HG03457 (cell line): ENCODE measurements around the gene ZNF490.

Experiments used
- ATAC-seq: cut with Tn5 transposase; IDR thresholded peaks from one replicate; pipeline ENCODE4 v1.9.1; 2021; ENCODE audit warnings: moderate number of reproducible peaks; ENCODE audit not compliant: unreplicated experiment

ZNF490 gene

GRCh38 chr19:12546068-12546467 is 64.5 kb downstream of the ZNF490 start:
- no peak for ATAC-seq

- no peak for ATAC-seq
Observed at GRCh38 chr19:12545267-12545666, 65.3 kb downstream of the ZNF490 start.

DNA sequence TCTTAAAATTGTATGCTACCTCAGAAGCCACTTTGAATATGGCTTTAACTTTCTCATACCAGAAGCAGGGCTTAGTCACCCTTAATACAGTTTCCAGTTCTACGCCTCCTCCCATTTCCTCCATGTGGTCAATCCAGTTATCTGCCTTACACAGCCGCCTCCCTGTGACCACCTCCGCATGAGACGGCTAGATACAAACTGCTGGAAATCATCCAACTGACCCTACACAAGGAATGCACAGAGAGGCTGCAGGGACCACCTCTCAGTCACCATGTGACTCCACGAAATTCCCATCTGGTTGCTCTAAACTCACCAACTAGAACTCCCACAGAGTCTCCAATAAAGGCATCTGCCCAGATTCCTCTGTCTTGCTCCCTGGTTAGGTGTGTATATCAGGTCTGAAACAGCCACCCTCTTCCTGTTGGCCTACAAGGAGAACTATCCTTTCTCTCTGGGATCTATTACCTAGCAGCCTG is 66.2 kb downstream of the ZNF490 start:
- ATAC-seq = no peak

- no peak for ATAC-seq
Observed at GRCh38 chr19:12543855-12544254, 66.8 kb downstream of the ZNF490 start.
